AG09319 (cell line): Measurements from ENCODE around the gene ZMIZ2.
"Not testable (repeated sequence)": the region's sequence is repeated elsewhere in the genome, so short reads cannot be mapped to it uniquely, and the experiment has no call there.

Experiments
- DNase-seq: peaks from one replicate; pipeline ENCODE4 v3.0.0-alpha.2; 2010; ENCODE audit warnings: low read depth; ENCODE audit errors: extremely low read depth
- CTCF ChIP-seq: IDR thresholded peaks from 2 replicates; pipeline ENCODE4 v1.5.1; 2011; ENCODE audit warnings: low read depth, mild to moderate bottlenecking, inconsistent platforms, low read length, moderate library complexity

ZMIZ2 gene

GRCh38 chr7:44801890-44802289 lies 53.2 kb downstream of the ZMIZ2 start:
- DNase-seq = no peak
- TF ChIP-seq CTCF = no peak

GRCh38 chr7:44802418-44803025 lies 53.9 kb downstream of the ZMIZ2 start:
- no peak for TF ChIP-seq CTCF
- DNase-seq = no peak

GRCh38 chr7:44803828-44804519 lies 55.3 kb downstream of the ZMIZ2 start:
- DNase-seq = not testable (repeated sequence)

GRCh38 chr7:44805950-44806349 lies 57.3 kb downstream of the ZMIZ2 start:
- no peak for DNase-seq
- no peak for TF ChIP-seq CTCF

- DNase-seq = no peak
- TF ChIP-seq CTCF = no peak
These were observed 60.3 kb downstream of the ZMIZ2 start for GRCh38 chr7:44808914-44809393.

- no peak for TF ChIP-seq CTCF
- no peak for DNase-seq
These were observed 62.4 kb downstream of the ZMIZ2 start for GRCh38 chr7:44811093-44811492.

- TF ChIP-seq CTCF = no peak
- DNase-seq = no peak
These were observed 62.9 kb downstream of the ZMIZ2 start for GRCh38 chr7:44811571-44811970.
